Endothelial cell (in vitro differentiated cells): Measurements from ENCODE around the gene BET1L. TPM values are rescaled to one million over a fixed set of nuclear protein-coding genes. Genes with fewer than 3 reads are reported as not detected.
A peak's percentile ranks its signal among the peaks of the same experiment; 100 is the strongest.

Experiments
- DNase-seq: peaks from one replicate; pipeline ENCODE4 v3.0.0; 2021; ENCODE audit warnings: low spot score
- H3K27ac Mint-ChIP-seq: one replicate; pipeline ENCODE4 v1.8.0; 2021; ENCODE audit warnings: mixed read lengths, inconsistent platforms; ENCODE audit not compliant: unreplicated experiment
- H3K27me3 Mint-ChIP-seq: one replicate; pipeline ENCODE4 v1.8.0; 2021; ENCODE audit warnings: mild to moderate bottlenecking, moderate library complexity, mixed read lengths, inconsistent platforms; ENCODE audit not compliant: unreplicated experiment
- H3K36me3 Mint-ChIP-seq: one replicate; pipeline ENCODE4 v1.8.0; 2021; ENCODE audit warnings: mild to moderate bottlenecking, low read depth, mixed read lengths, inconsistent platforms; ENCODE audit not compliant: unreplicated experiment
- H3K4me1 Mint-ChIP-seq: one replicate; pipeline ENCODE4 v1.8.0; 2021; ENCODE audit warnings: mild to moderate bottlenecking, mixed read lengths, inconsistent platforms; ENCODE audit not compliant: unreplicated experiment
- H3K4me3 Mint-ChIP-seq: one replicate; pipeline ENCODE4 v1.8.0; 2021; ENCODE audit warnings: mild to moderate bottlenecking, mixed read lengths, inconsistent platforms; ENCODE audit not compliant: unreplicated experiment
- H3K9me3 Mint-ChIP-seq: one replicate; pipeline ENCODE4 v1.8.0; 2021; ENCODE audit warnings: mixed read lengths, inconsistent platforms; ENCODE audit not compliant: unreplicated experiment
- total RNA-seq: library from RNA; stranded (reverse); fragmentation: NEBNext Ultra II Directional; extraction: Animal tissue kit (Norgen Biotek cat#: 25700); gene quantifications from one replicate; pipeline ENCODE4 v1.2.1, GENCODE V29; 2021; ENCODE audit not compliant: unreplicated experiment
- TF ChIP-seq, protein P1 (sequence below): fragments of 200-600 bp; sonication (generic); IDR thresholded peaks from one replicate; pipeline ENCODE4 v1.5.0; 2021; ENCODE audit warnings: antibody characterized with exemption; ENCODE audit not compliant: unreplicated experiment

The BET1L gene
- total RNA-seq, 1 donor from 2014 or later = 64.4 TPM

GRCh38 chr11:218815-219593 is 11.8 kb upstream of the BET1L start:
- TF ChIP-seq, protein P1, sequence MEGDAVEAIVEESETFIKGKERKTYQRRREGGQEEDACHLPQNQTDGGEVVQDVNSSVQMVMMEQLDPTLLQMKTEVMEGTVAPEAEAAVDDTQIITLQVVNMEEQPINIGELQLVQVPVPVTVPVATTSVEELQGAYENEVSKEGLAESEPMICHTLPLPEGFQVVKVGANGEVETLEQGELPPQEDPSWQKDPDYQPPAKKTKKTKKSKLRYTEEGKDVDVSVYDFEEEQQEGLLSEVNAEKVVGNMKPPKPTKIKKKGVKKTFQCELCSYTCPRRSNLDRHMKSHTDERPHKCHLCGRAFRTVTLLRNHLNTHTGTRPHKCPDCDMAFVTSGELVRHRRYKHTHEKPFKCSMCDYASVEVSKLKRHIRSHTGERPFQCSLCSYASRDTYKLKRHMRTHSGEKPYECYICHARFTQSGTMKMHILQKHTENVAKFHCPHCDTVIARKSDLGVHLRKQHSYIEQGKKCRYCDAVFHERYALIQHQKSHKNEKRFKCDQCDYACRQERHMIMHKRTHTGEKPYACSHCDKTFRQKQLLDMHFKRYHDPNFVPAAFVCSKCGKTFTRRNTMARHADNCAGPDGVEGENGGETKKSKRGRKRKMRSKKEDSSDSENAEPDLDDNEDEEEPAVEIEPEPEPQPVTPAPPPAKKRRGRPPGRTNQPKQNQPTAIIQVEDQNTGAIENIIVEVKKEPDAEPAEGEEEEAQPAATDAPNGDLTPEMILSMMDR = no peak

DNA sequence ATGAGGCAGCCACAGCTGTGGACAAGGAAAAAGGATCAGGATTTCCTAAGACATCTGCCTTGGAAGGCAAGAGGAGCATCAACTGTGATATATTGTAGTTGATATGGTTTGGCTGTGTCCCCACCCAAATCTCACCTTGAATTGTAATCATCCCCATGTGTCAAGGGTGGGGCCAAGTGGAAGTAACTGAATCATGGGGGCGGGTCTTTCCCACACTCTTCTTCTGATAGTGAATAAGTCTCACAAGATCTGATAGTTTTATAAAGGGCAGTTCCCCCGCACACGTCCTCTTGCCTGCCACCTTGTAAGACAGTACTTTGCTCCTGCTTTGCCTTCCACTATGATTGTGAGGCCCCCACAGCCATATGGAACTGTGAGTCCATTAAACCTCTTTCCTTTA is 10.5 kb upstream of the BET1L start:
- Mint-ChIP-seq H3K9me3 (no peaks in the 10 kb centered on the region), H3K27me3 (peaks cover 3% of the 10 kb centered on the region), H3K36me3 (peaks cover 21% of the 10 kb centered on the region), H3K4me3 (peak overlapping the region; percentile 17), H3K27ac (no peak overlapping the region), H3K4me1 (no peaks in the 10 kb centered on the region)
- DNase-seq = no peak
- TF ChIP-seq, protein P1 = no peak

More at GRCh38 chr11:218815-219593, 11.8 kb upstream of the BET1L start:
- DNase-seq = no peak
- no peaks in the 10 kb centered on the region for H3K4me1 Mint-ChIP-seq
- no peaks in the 10 kb centered on the region for H3K27me3 Mint-ChIP-seq
- H3K27ac Mint-ChIP-seq = peak overlapping the region; percentile 13
- no peaks in the 10 kb centered on the region for H3K9me3 Mint-ChIP-seq
- peak overlapping the region; percentile 3 for H3K4me3 Mint-ChIP-seq
- peaks cover 22% of the 10 kb centered on the region for H3K36me3 Mint-ChIP-seq

DNA sequence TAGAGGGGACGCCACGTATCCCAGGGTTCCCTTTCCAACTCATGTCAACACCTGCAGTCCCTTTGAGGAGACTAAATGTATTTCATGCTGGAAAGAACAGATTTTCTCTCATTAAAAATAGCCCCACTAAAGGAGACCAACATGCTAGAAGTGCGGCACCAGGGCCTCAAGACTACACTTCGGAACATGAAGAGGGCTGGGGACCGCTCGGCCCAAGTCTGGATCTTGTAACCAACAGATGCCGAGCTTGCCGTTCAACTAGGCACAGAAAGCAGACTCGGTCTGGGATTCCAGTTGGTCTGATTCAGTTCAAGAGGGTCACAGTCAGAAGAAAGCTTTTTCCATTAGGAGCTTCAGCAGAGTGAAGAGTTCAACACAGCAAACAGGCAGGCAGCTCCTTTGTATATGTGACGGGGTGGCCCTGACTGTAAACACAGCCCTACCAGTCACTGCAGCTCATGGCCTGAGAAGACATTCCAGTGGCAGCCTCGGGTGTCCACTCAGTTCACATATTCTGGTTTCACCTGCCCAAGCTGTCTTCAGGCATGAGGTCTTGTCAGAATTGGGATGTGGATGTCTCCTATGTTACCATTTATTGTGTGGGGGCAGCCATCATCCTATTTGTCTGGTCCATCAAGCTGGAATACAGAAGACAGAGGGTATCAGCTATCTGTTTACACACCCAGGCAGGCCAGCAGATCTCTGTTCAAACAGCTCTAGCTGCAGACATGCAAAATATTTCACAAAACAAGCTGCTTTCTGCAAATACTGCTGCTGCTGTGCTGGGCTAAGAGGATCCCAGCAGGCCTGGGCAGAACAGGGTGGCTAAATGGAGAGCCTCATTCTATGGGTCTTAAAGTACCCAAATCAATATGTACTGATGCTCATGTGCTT is 9.1 kb upstream of the BET1L start:
- no peak overlapping the region for H3K4me3 Mint-ChIP-seq
- peaks cover 3% of the 10 kb centered on the region for H3K27me3 Mint-ChIP-seq
- TF ChIP-seq, protein P1 = no peak
- peaks cover 25% of the 10 kb centered on the region for H3K36me3 Mint-ChIP-seq
- H3K4me1 Mint-ChIP-seq = no peaks in the 10 kb centered on the region
- no peaks in the 10 kb centered on the region for H3K9me3 Mint-ChIP-seq
- DNase-seq = no peak
- no peak overlapping the region for H3K27ac Mint-ChIP-seq

DNA sequence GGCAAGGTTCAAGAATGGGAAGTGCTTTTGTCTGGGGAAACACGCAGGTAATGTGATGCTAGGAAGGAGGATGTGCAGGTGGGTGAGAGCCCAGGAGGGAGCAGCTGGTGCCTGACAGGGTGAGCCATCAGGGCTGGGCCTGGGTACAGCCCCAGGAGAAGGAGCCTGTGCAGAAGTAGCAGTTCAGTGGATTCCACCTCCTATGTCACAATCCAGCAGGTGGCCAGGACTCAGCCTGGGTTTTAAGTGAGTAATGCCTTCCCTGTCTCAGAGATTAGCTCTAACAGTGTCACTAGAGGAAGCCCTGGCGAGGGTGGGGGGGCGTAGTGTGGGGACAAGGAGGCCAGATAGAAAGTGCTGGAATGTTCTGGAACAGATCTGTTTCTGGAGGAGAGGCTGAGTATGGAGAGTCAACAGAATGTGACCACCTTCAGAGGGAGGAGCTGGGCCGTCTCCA is 8.4 kb upstream of the BET1L start:
- Mint-ChIP-seq H3K27ac (no peak overlapping the region), H3K9me3 (no peaks in the 10 kb centered on the region), H3K27me3 (peaks cover 3% of the 10 kb centered on the region), H3K36me3 (peaks cover 30% of the 10 kb centered on the region), H3K4me3 (no peak overlapping the region), H3K4me1 (no peaks in the 10 kb centered on the region)
- TF ChIP-seq, protein P1 = no peak
- DNase-seq = no peak

- peaks cover 6% of the 10 kb centered on the region for H3K4me1 Mint-ChIP-seq
These were observed 6.9 kb upstream of the BET1L start for GRCh38 chr11:214083-214482.

More at GRCh38 chr11:214083-214482, 6.9 kb upstream of the BET1L start:
- Mint-ChIP-seq H3K9me3 (no peaks in the 10 kb centered on the region), H3K4me3 (no peak overlapping the region), H3K27me3 (peaks cover 7% of the 10 kb centered on the region), H3K36me3 (peaks cover 23% of the 10 kb centered on the region), H3K27ac (no peak overlapping the region)
- DNase-seq = no peak
- TF ChIP-seq, protein P1 = no peak
